Measurements from ENCODE around the gene APOL6. TPM values are rescaled to one million over a fixed set of nuclear protein-coding genes. Genes with fewer than 3 reads are reported as not detected.
A peak's percentile ranks its signal among the peaks of the same experiment; 100 is the strongest.

The APOL6 gene
- total and polyA plus RNA-seq, 11 donors = 2.3 to 55.8 (median 6.7) TPM

- DNase-seq = no peak
- H3K4me1 ChIP-seq = peaks cover 9 to 45% (median 29%) of the 10 kb centered on the region in 12 donors
- intact Hi-C loops (cut with DNase I) = loop anchor here in 4 of 10 donors (5.0 to 10.0 kb wide), 5 partner anchors 35 to 198 kb away; no protein-coding TSS in a partner anchor
- peak overlapping the region in 10 of 12 donors; percentile 76 to 93 (median 84) for H3K27ac ChIP-seq
- no peak for TF ChIP-seq CTCF (IDR thresholded peaks at IDR 0.05)
- TF ChIP-seq POLR2A (IDR thresholded peaks at IDR 0.05) = no peak
- H3K4me3 ChIP-seq = no peak overlapping the region
- no peaks in the 10 kb centered on the region for H3K36me3 ChIP-seq
- no peak for ATAC-seq
- H3K9me3 ChIP-seq = no peaks in the 10 kb centered on the region
- no peaks in the 10 kb centered on the region for H3K27me3 ChIP-seq
- 84 to 93% (median 86%) methylated on average over 5 of the region's 5 CpGs for WGBS, 4 donors
Measured at GRCh38 chr22:35637254-35637653, 11.0 kb upstream of the APOL6 start.

- no peaks in the 10 kb centered on the region for H3K36me3 ChIP-seq
- ATAC-seq = peak; percentile 12 to 45 (median 38)
- peak overlapping the region; percentile 74 to 93 (median 84) for H3K27ac ChIP-seq
- no peak for DNase-seq
- WGBS, 4 donors = 31 to 47% (median 39%) methylated on average over 5 of the region's 5 CpGs
- peaks cover 9 to 45% (median 30%) of the 10 kb centered on the region in 12 donors for H3K4me1 ChIP-seq
- peak overlapping the region in 3 of 12 donors; percentile 3 to 14 (median 11) for H3K4me3 ChIP-seq
- TF ChIP-seq POLR2A (IDR thresholded peaks at IDR 0.05) (no peak), CTCF (IDR thresholded peaks at IDR 0.05) (no peak)
- intact Hi-C loops (cut with DNase I) = loop anchor here in 4 of 10 donors (5.0 to 10.0 kb wide), 5 partner anchors 34 to 197 kb away; no protein-coding TSS in a partner anchor
- no peaks in the 10 kb centered on the region for H3K27me3 ChIP-seq
- H3K9me3 ChIP-seq = no peaks in the 10 kb centered on the region
Measured at GRCh38 chr22:35638001-35638400, 10.2 kb upstream of the APOL6 start.

GRCh38 chr22:35638410-35638809 is 9.8 kb upstream of the APOL6 start:
- Histone ChIP-seq H3K4me3 (peak overlapping the region in 3 of 12 donors; percentile 3 to 14 (median 11)), H3K36me3 (no peaks in the 10 kb centered on the region), H3K9me3 (no peaks in the 10 kb centered on the region), H3K4me1 (peaks cover 9 to 45% (median 30%) of the 10 kb centered on the region in 12 donors), H3K27me3 (no peaks in the 10 kb centered on the region), H3K27ac (peak overlapping the region; percentile 74 to 93 (median 84))
- intact Hi-C loops (cut with DNase I) = loop anchor here in 4 of 10 donors (5.0 to 10.0 kb wide), 5 partner anchors 34 to 196 kb away; no protein-coding TSS in a partner anchor
- peak; percentile 89 to 94 (median 92) for DNase-seq
- 5 to 18% (median 8%) methylated on average over 13 of the region's 13 CpGs for WGBS, 4 donors
- TF ChIP-seq POLR2A (IDR thresholded peaks at IDR 0.05) = peak in 1 of 2 donors; percentile 39
- TF ChIP-seq CTCF (IDR thresholded peaks at IDR 0.05) = no peak
- peak; percentile 96 to 98 (median 96) for ATAC-seq

GRCh38 chr22:35641494-35642120 is 6.6 kb upstream of the APOL6 start:
- intact Hi-C loops (cut with DNase I) = no loop called here
- 89 to 95% (median 94%) methylated on average over 7 of the region's 7 CpGs for WGBS, 4 donors

More at GRCh38 chr22:35641494-35642120, 6.6 kb upstream of the APOL6 start:
- no peak overlapping the region for H3K27ac ChIP-seq
- H3K27me3 ChIP-seq = no peaks in the 10 kb centered on the region
- H3K4me1 ChIP-seq = peaks cover 12 to 53% (median 36%) of the 10 kb centered on the region in 12 donors
- TF ChIP-seq CTCF (IDR thresholded peaks at IDR 0.05) = no peak
- no peak for TF ChIP-seq POLR2A (IDR thresholded peaks at IDR 0.05)
- no peaks in the 10 kb centered on the region for H3K9me3 ChIP-seq
- H3K4me3 ChIP-seq = no peak overlapping the region
- H3K36me3 ChIP-seq = no peaks in the 10 kb centered on the region
- ATAC-seq = no peak
- DNase-seq = no peak
